AG04450 (cell line): Measurements from ENCODE around the gene ATP2C1. TPM values are rescaled to one million over a fixed set of nuclear protein-coding genes. Genes with fewer than 3 reads are reported as not detected.
"Not testable (repeated sequence)": the region's sequence is repeated elsewhere in the genome, so short reads cannot be mapped to it uniquely, and the experiment has no call there.

Experiments used
- CTCF ChIA-PET: fragments of 300-600, 350-600 bp; formaldehyde crosslinking; extraction: SDS; loops from one replicate; lab custom pipeline; 2022; ENCODE audit warnings: antibody characterized with exemption, inconsistent platforms; lab: Charles Lee
- POLR2A ChIA-PET: fragments of 350-600 bp; formaldehyde crosslinking; extraction: SDS; loops from one replicate; lab custom pipeline; 2021; ENCODE audit warnings: antibody characterized with exemption, inconsistent platforms; lab: Yijun Ruan, JAX
- DNase-seq: peaks from one replicate; pipeline ENCODE4 v3.0.0-alpha.2; 2011; ENCODE audit warnings: low read depth, low spot score
- H3K27ac ChIP-seq: one replicate; pipeline ENCODE4 v1.5.1; 2012; ENCODE audit warnings: low read depth, low read length, control low read depth
- H3K27me3 ChIP-seq: one replicate; pipeline ENCODE4 v1.6.0; 2012; ENCODE audit warnings: low read length; ENCODE audit not compliant: control insufficient read depth, insufficient read depth
- H3K4me3 ChIP-seq: 2 replicates; pipeline ENCODE4 v1.5.1; 2011; ENCODE audit warnings: mild to moderate bottlenecking, low read depth, low read length, control low read depth
- H3K9me3 ChIP-seq: 2 replicates; pipeline ENCODE4 v1.5.1; 2012; ENCODE audit warnings: low read length; ENCODE audit not compliant: control insufficient read depth, insufficient read depth
- polyA plus RNA-seq: library from polyadenylated mRNA; depleted of rRNA; stranded (reverse); fragments of >200 nt; gene quantifications from 2 replicates; pipeline ENCODE4 v1.2.3, GENCODE V29; 2011
- TF ChIP-seq, protein P1 (sequence below): IDR thresholded peaks from 2 replicates; pipeline ENCODE4 v1.5.1; 2011; ENCODE audit warnings: low read depth, low read length, control low read depth, inconsistent platforms

Gene ATP2C1
- polyA plus RNA-seq, 1 experiment: 103 TPM

GRCh38 chr3:130857336-130858026 is 36.4 kb upstream of the ATP2C1 start:
- H3K9me3 ChIP-seq: no peaks in the 10 kb centered on the region
- DNase-seq: no peak
- POLR2A ChIA-PET: no interaction called here
- H3K27ac ChIP-seq: no peak overlapping the region
- CTCF ChIA-PET: no interaction called here
- no peaks in the 10 kb centered on the region for H3K27me3 ChIP-seq
- TF ChIP-seq, protein P1, sequence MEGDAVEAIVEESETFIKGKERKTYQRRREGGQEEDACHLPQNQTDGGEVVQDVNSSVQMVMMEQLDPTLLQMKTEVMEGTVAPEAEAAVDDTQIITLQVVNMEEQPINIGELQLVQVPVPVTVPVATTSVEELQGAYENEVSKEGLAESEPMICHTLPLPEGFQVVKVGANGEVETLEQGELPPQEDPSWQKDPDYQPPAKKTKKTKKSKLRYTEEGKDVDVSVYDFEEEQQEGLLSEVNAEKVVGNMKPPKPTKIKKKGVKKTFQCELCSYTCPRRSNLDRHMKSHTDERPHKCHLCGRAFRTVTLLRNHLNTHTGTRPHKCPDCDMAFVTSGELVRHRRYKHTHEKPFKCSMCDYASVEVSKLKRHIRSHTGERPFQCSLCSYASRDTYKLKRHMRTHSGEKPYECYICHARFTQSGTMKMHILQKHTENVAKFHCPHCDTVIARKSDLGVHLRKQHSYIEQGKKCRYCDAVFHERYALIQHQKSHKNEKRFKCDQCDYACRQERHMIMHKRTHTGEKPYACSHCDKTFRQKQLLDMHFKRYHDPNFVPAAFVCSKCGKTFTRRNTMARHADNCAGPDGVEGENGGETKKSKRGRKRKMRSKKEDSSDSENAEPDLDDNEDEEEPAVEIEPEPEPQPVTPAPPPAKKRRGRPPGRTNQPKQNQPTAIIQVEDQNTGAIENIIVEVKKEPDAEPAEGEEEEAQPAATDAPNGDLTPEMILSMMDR: no peak
- H3K4me3 ChIP-seq: no peak overlapping the region

DNA sequence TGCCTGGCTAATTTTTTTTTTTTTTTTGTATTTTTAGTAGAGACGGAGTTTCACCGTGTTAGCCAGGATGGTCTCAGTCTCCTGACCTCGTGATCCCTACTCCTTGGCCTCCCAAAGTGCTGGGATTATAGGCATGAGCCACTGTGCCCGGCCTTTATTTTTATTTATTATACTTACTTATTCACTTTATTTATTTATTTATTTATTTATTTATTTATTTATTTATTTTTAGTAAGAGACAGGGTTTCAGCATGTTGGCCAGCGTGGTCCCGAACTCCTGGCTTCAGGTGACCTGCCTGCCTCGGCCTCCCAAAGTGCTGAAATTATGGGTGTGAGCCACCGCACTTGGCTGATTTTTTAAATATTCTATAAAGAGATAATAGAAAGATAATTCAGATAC is 31.8 kb upstream of the ATP2C1 start:
- POLR2A ChIA-PET, H3K27me3 ChIP-seq, CTCF ChIA-PET, H3K4me3 ChIP-seq, DNase-seq, H3K27ac ChIP-seq, H3K9me3 ChIP-seq: not testable (repeated sequence)

DNA sequence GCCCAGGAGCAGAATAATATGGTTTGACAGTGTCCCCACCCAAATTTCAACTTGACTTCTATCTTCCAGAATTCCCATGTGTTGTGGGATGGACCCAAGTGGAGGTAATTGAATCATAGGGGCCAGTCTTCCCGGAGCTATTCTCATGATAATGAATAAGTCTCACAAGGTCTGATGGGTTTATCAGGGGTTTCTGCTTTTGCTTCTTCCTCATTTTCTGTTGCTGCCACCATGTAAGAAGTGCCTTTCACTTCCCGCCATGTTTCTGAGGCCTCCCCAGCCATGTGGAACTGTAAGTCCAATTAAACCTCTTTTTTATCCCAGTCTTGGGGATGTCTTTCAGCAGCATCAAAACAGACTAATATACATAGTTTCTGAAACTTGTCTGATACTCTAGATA is 28.4 kb upstream of the ATP2C1 start:
- ChIA-PET POLR2A (no interaction called here), CTCF (no interaction called here)
- Histone ChIP-seq H3K4me3 (no peak overlapping the region), H3K27me3 (no peaks in the 10 kb centered on the region), H3K9me3 (no peaks in the 10 kb centered on the region), H3K27ac (no peak overlapping the region)
- TF ChIP-seq, protein P1: no peak
- no peak for DNase-seq

- POLR2A ChIA-PET: no interaction called here
- DNase-seq: no peak
- TF ChIP-seq, protein P1: no peak
- Histone ChIP-seq H3K27me3 (no peaks in the 10 kb centered on the region), H3K4me3 (no peak overlapping the region), H3K9me3 (no peaks in the 10 kb centered on the region), H3K27ac (no peak overlapping the region)
- CTCF ChIA-PET: interaction anchor here (1.1 kb wide), 1 partner anchor 106 kb away, joined by 3 read pairs; no protein-coding TSS in a partner anchor
Observed at GRCh38 chr3:130866327-130866726, 27.6 kb upstream of the ATP2C1 start.

GRCh38 chr3:130870423-130870822 is 23.5 kb upstream of the ATP2C1 start:
- TF ChIP-seq, protein P1: no peak
- Histone ChIP-seq H3K27me3 (no peaks in the 10 kb centered on the region), H3K4me3 (no peak overlapping the region), H3K9me3 (no peaks in the 10 kb centered on the region), H3K27ac (no peak overlapping the region)
- POLR2A ChIA-PET: no interaction called here
- no peak for DNase-seq
- CTCF ChIA-PET: interaction anchor here (0.6 kb wide), 1 partner anchor 163 kb away, joined by 4 read pairs; no protein-coding TSS in a partner anchor
